Tibial artery (tissue), 4 donors: ENCODE results near the gene HTD2.

ENCODE experiments used
- DNase-seq, 2 donors: peaks; one replicate each; pipeline ENCODE4 v3.0.0-alpha.2; 2019
- H3K27ac ChIP-seq, 2 donors: fragments of 200-600 bp; sonication (generic) in 1 of 2; 1 replicate in 1 of 2; 2 replicates in 1 of 2; pipeline ENCODE4 v1.5.1; 2018 to 2019; ENCODE audit warnings: mild to moderate bottlenecking in 1 of 2
- H3K27me3 ChIP-seq, 2 donors: fragments of 200-600 bp; sonication (generic) in 1 of 2; one replicate each; pipeline versions ENCODE4 v1.5.1 to v1.6.0; 2016 to 2019
- H3K36me3 ChIP-seq, 3 donors: fragments of 200-600 bp; sonication (generic) in 2 of 3; one replicate each; pipeline ENCODE4 v1.5.1; 2016 to 2019; ENCODE audit warnings: mild to moderate bottlenecking in 2 of 3
- H3K4me1 ChIP-seq, 4 donors: fragments of 200-600 bp; sonication (generic) in 2 of 4; 1 replicate in 3 of 4; 2 replicates in 1 of 4; pipeline ENCODE4 v1.5.1; 2016 to 2019
- H3K4me3 ChIP-seq, 2 donors: fragments of 200-600 bp; sonication (generic) in 1 of 2; 1 replicate in 1 of 2; 2 replicates in 1 of 2; pipeline ENCODE4 v1.5.1; 2018 to 2019; ENCODE audit warnings: mild to moderate bottlenecking in 2 of 2
- H3K9me3 ChIP-seq, 3 donors: fragments of 200-600 bp; sonication (generic) in 1 of 3; one replicate each; pipeline ENCODE4 v1.5.1; 2016 to 2019
- CTCF ChIP-seq, 2 experiments: fragments of 200-600 bp in 1 of 2; fragments of 450-650 bp in 1 of 2; IDR thresholded peaks; one replicate each; pipeline ENCODE4 v1.5.1; 2017 to 2019; ENCODE audit warnings: antibody characterized with exemption in 2 of 2, mild to moderate bottlenecking in 1 of 2, moderate library complexity in 1 of 2
- intact Hi-C: fragments of 100-400 bp; cut with DNase I; formaldehyde crosslinking; loops from one replicate; pipeline ENCODE4 v1.15.0; 2023; ENCODE audit warnings: low total_unique reads

The HTD2 gene

GRCh38 chr3:58351920-58352319 lies 45.6 kb downstream of the HTD2 start:
- TF ChIP-seq CTCF (IDR thresholded peaks at IDR 0.05) = no peak
- H3K4me1 ChIP-seq = peaks cover 0 to 7% (median 1%) of the 10 kb centered on the region in 4 donors
- no peak for DNase-seq
- H3K27me3 ChIP-seq = no peaks in the 10 kb centered on the region
- H3K27ac ChIP-seq = no peak overlapping the region
- no peaks in the 10 kb centered on the region for H3K36me3 ChIP-seq
- H3K9me3 ChIP-seq = no peaks in the 10 kb centered on the region
- intact Hi-C loops = no loop called here
- H3K4me3 ChIP-seq = no peak overlapping the region

- Histone ChIP-seq H3K27me3 (no peaks in the 10 kb centered on the region), H3K4me3 (no peak overlapping the region), H3K36me3 (no peaks in the 10 kb centered on the region), H3K9me3 (no peaks in the 10 kb centered on the region), H3K4me1 (peaks cover 0 to 7% (median 1%) of the 10 kb centered on the region in 4 donors), H3K27ac (no peak overlapping the region)
- intact Hi-C loops = no loop called here
- no peak for DNase-seq
- no peak for TF ChIP-seq CTCF (IDR thresholded peaks at IDR 0.05)
These were observed 46.3 kb downstream of the HTD2 start for GRCh38 chr3:58352626-58353025.

- DNase-seq = no peak
- TF ChIP-seq CTCF (IDR thresholded peaks at IDR 0.05) = no peak
- peaks cover 0 to 7% (median 1%) of the 10 kb centered on the region in 4 donors for H3K4me1 ChIP-seq
- intact Hi-C loops = no loop called here
- H3K9me3 ChIP-seq = no peaks in the 10 kb centered on the region
- H3K27ac ChIP-seq = no peak overlapping the region
- no peaks in the 10 kb centered on the region for H3K27me3 ChIP-seq
- H3K36me3 ChIP-seq = no peaks in the 10 kb centered on the region
- no peak overlapping the region for H3K4me3 ChIP-seq
These were observed 47.6 kb downstream of the HTD2 start for GRCh38 chr3:58353722-58354553.

GRCh38 chr3:58355179-58355578 lies 48.9 kb downstream of the HTD2 start:
- H3K9me3 ChIP-seq = no peaks in the 10 kb centered on the region
- DNase-seq = no peak
- H3K4me1 ChIP-seq = peaks cover 0 to 6% (median 1%) of the 10 kb centered on the region in 4 donors
- no peak for TF ChIP-seq CTCF (IDR thresholded peaks at IDR 0.05)
- no peak overlapping the region for H3K27ac ChIP-seq
- no peaks in the 10 kb centered on the region for H3K36me3 ChIP-seq
- H3K27me3 ChIP-seq = no peaks in the 10 kb centered on the region
- H3K4me3 ChIP-seq = no peak overlapping the region
- intact Hi-C loops = no loop called here

- no peak for TF ChIP-seq CTCF (IDR thresholded peaks at IDR 0.05)
- Histone ChIP-seq H3K27ac (no peak overlapping the region), H3K36me3 (no peaks in the 10 kb centered on the region), H3K4me1 (peaks cover 0 to 3% (median 0%) of the 10 kb centered on the region in 4 donors), H3K4me3 (no peak overlapping the region), H3K27me3 (no peaks in the 10 kb centered on the region), H3K9me3 (no peaks in the 10 kb centered on the region)
- intact Hi-C loops = no loop called here
- no peak for DNase-seq
These were observed 49.7 kb downstream of the HTD2 start for GRCh38 chr3:58356054-58356453.
